Measurements from ENCODE around the gene HES6.
A peak's percentile ranks its signal among the peaks of the same experiment; 100 is the strongest.

Gene HES6

GRCh38 chr2:238239863-238240756 lies at the start of gene HES6:
Gene HES6, minus strand, starts transcription at chr2:238240038. Its CDS starts 133 bp downstream, at chr2:238239905.
- Mint-ChIP-seq H3K4me3 (peak within 1 kb of the TSS; percentile 89), H3K27ac (no peak within 1 kb of the TSS), H3K9me3 (ENCODE audit: low read depth) (no peaks in the 10 kb centered on the region), H3K36me3 (peaks cover 5% of the 10 kb centered on the region), H3K27me3 (peaks cover 11% of the 10 kb centered on the region), H3K4me1 (ENCODE audit: low read depth) (peaks cover 10% of the 10 kb centered on the region)

- H3K36me3 Mint-ChIP-seq = no peaks in the 10 kb centered on the region
- peak overlapping the region; percentile 94 for H3K4me3 Mint-ChIP-seq
Measured at GRCh38 chr2:238289574-238289973, 49.7 kb upstream of the HES6 start.

GRCh38 chr2:238288650-238289573 lies 49.1 kb upstream of the HES6 start:
- Mint-ChIP-seq H3K27me3 (no peaks in the 10 kb centered on the region), H3K36me3 (no peaks in the 10 kb centered on the region)

More at GRCh38 chr2:238289574-238289973, 49.7 kb upstream of the HES6 start:
- peaks cover 36% of the 10 kb centered on the region for H3K4me1 Mint-ChIP-seq (ENCODE audit: low read depth)
- peak overlapping the region; percentile 97 for H3K27ac Mint-ChIP-seq
- no peaks in the 10 kb centered on the region for H3K27me3 Mint-ChIP-seq
- H3K9me3 Mint-ChIP-seq (ENCODE audit: low read depth) = no peaks in the 10 kb centered on the region

GRCh38 chr2:238287737-238288649 lies 48.2 kb upstream of the HES6 start, which contains the start of gene PER2:
Gene PER2, minus strand, starts transcription at chr2:238288610. Its CDS starts 10,674 bp downstream, at chr2:238277936.
- H3K36me3 Mint-ChIP-seq = peaks cover 2% of the 10 kb centered on the region
- peak within 1 kb of the TSS; percentile 97 for H3K27ac Mint-ChIP-seq
- peak within 1 kb of the TSS; percentile 94 for H3K4me3 Mint-ChIP-seq
- no peaks in the 10 kb centered on the region for H3K9me3 Mint-ChIP-seq (ENCODE audit: low read depth)
- no peaks in the 10 kb centered on the region for H3K27me3 Mint-ChIP-seq
- H3K4me1 Mint-ChIP-seq (ENCODE audit: low read depth) = peaks cover 47% of the 10 kb centered on the region

More at GRCh38 chr2:238288650-238289573, 49.1 kb upstream of the HES6 start:
- Mint-ChIP-seq H3K4me3 (peak overlapping the region; percentile 94), H3K9me3 (ENCODE audit: low read depth) (no peaks in the 10 kb centered on the region), H3K27ac (peak overlapping the region; percentile 97), H3K4me1 (ENCODE audit: low read depth) (peaks cover 38% of the 10 kb centered on the region)

- H3K4me1 Mint-ChIP-seq (ENCODE audit: low read depth) = peaks cover 51% of the 10 kb centered on the region
- H3K4me3 Mint-ChIP-seq = peak overlapping the region; percentile 83
- H3K9me3 Mint-ChIP-seq (ENCODE audit: low read depth) = no peaks in the 10 kb centered on the region
- H3K36me3 Mint-ChIP-seq = peaks cover 2% of the 10 kb centered on the region
- H3K27me3 Mint-ChIP-seq = no peaks in the 10 kb centered on the region
- no peak overlapping the region for H3K27ac Mint-ChIP-seq
Measured at GRCh38 chr2:238286987-238287736, 47.3 kb upstream of the HES6 start.

- no peak overlapping the region for H3K27ac Mint-ChIP-seq
- no peaks in the 10 kb centered on the region for H3K27me3 Mint-ChIP-seq
- H3K36me3 Mint-ChIP-seq = peaks cover 2% of the 10 kb centered on the region
- H3K4me3 Mint-ChIP-seq = peak overlapping the region; percentile 83
- peaks cover 53% of the 10 kb centered on the region for H3K4me1 Mint-ChIP-seq (ENCODE audit: low read depth)
- no peaks in the 10 kb centered on the region for H3K9me3 Mint-ChIP-seq (ENCODE audit: low read depth)
Measured at GRCh38 chr2:238286551-238286950, 46.7 kb upstream of the HES6 start.

GRCh38 chr2:238286095-238286494 lies 46.3 kb upstream of the HES6 start:
- Mint-ChIP-seq H3K4me3 (no peak overlapping the region), H3K27ac (no peak overlapping the region), H3K9me3 (ENCODE audit: low read depth) (no peaks in the 10 kb centered on the region), H3K27me3 (no peaks in the 10 kb centered on the region), H3K4me1 (ENCODE audit: low read depth) (peaks cover 55% of the 10 kb centered on the region), H3K36me3 (peaks cover 2% of the 10 kb centered on the region)

- no peak overlapping the region for H3K4me3 Mint-ChIP-seq
- peaks cover 56% of the 10 kb centered on the region for H3K4me1 Mint-ChIP-seq (ENCODE audit: low read depth)
- no peaks in the 10 kb centered on the region for H3K27me3 Mint-ChIP-seq
- no peaks in the 10 kb centered on the region for H3K9me3 Mint-ChIP-seq (ENCODE audit: low read depth)
- no peak overlapping the region for H3K27ac Mint-ChIP-seq
- peaks cover 2% of the 10 kb centered on the region for H3K36me3 Mint-ChIP-seq
Measured at GRCh38 chr2:238285653-238286082, 45.8 kb upstream of the HES6 start.

GRCh38 chr2:238284802-238285515 lies 45.1 kb upstream of the HES6 start:
- Mint-ChIP-seq H3K27me3 (no peaks in the 10 kb centered on the region), H3K4me1 (ENCODE audit: low read depth) (peaks cover 55% of the 10 kb centered on the region), H3K36me3 (peaks cover 2% of the 10 kb centered on the region)

GRCh38 chr2:238282861-238283738 lies 43.3 kb upstream of the HES6 start:
- H3K27ac Mint-ChIP-seq = no peak overlapping the region
- no peaks in the 10 kb centered on the region for H3K9me3 Mint-ChIP-seq (ENCODE audit: low read depth)
- H3K4me1 Mint-ChIP-seq (ENCODE audit: low read depth) = peaks cover 49% of the 10 kb centered on the region
- H3K36me3 Mint-ChIP-seq = peaks cover 2% of the 10 kb centered on the region
- no peak overlapping the region for H3K4me3 Mint-ChIP-seq
- no peaks in the 10 kb centered on the region for H3K27me3 Mint-ChIP-seq

More at GRCh38 chr2:238284802-238285515, 45.1 kb upstream of the HES6 start:
- Mint-ChIP-seq H3K27ac (no peak overlapping the region), H3K9me3 (ENCODE audit: low read depth) (no peaks in the 10 kb centered on the region), H3K4me3 (no peak overlapping the region)

GRCh38 chr2:238281826-238282480 lies 42.1 kb upstream of the HES6 start:
- Mint-ChIP-seq H3K9me3 (ENCODE audit: low read depth) (no peaks in the 10 kb centered on the region), H3K27me3 (no peaks in the 10 kb centered on the region), H3K4me3 (no peak overlapping the region), H3K4me1 (ENCODE audit: low read depth) (peaks cover 42% of the 10 kb centered on the region), H3K36me3 (peaks cover 4% of the 10 kb centered on the region), H3K27ac (no peak overlapping the region)
